MM.1S (cell line): ENCODE results near the gene EP300.
"Not testable (repeated sequence)": the region's sequence is repeated elsewhere in the genome, so short reads cannot be mapped to it uniquely, and the experiment has no call there.

ENCODE experiments used
- DNase-seq: peaks from one replicate; pipeline ENCODE4 v3.0.0-alpha.2; 2015
- H2AFZ ChIP-seq: fragments of 300-600 bp; sonication (generic); 2 replicates; pipeline ENCODE4 v1.6.0; 2016; ENCODE audit warnings: antibody characterized with exemption, low read length
- H3F3A ChIP-seq: fragments of 300-600 bp; sonication (generic); 2 replicates; pipeline ENCODE4 v1.6.1; 2016; ENCODE audit warnings: mild to moderate bottlenecking, antibody characterized with exemption, low read length, moderate library complexity, mixed read lengths; ENCODE audit not compliant: insufficient read depth
- H3K27ac ChIP-seq: fragments of 300-600 bp; sonication (generic); 2 replicates; pipeline ENCODE4 v1.5.1; 2016; ENCODE audit warnings: mild to moderate bottlenecking, low read length
- H3K27me3 ChIP-seq: fragments of 300-600 bp; sonication (generic); replicated peaks from 2 replicates; pipeline ENCODE4 v1.6.0; 2016; ENCODE audit warnings: low read length; ENCODE audit not compliant: insufficient read depth
- H3K36me3 ChIP-seq: fragments of 300-600 bp; sonication (generic); replicated peaks from 2 replicates; pipeline ENCODE4 v1.6.1; 2016; ENCODE audit warnings: mild to moderate bottlenecking, low read length, mixed read lengths; ENCODE audit not compliant: insufficient read depth
- H3K4me1 ChIP-seq: fragments of 300-600 bp; sonication (generic); 2 replicates; pipeline ENCODE4 v1.6.1; 2016; ENCODE audit warnings: low read length, mixed read lengths
- H3K4me2 ChIP-seq: fragments of 300-600 bp; sonication (generic); 2 replicates; pipeline ENCODE4 v1.6.0; 2016; ENCODE audit warnings: low read depth, low read length
- H3K4me3 ChIP-seq: fragments of 300-600 bp; sonication (generic); 2 replicates; pipeline ENCODE4 v1.5.1; 2016; ENCODE audit warnings: low read length, mixed read lengths
- H3K79me2 ChIP-seq: fragments of 300-600 bp; sonication (generic); 2 replicates; pipeline ENCODE4 v1.6.1; 2016; ENCODE audit warnings: mixed run types, low read length, mixed read lengths
- H3K9ac ChIP-seq: fragments of 300-600 bp; sonication (generic); 2 replicates; pipeline ENCODE4 v1.6.1; 2016; ENCODE audit warnings: low read length, mixed read lengths
- H3K9me2 ChIP-seq: fragments of 300-600 bp; sonication (generic); replicated peaks from 2 replicates; pipeline ENCODE4 v1.6.1; 2016; ENCODE audit warnings: mild to moderate bottlenecking, low read length, mixed read lengths; ENCODE audit not compliant: insufficient read depth
- H3K9me3 ChIP-seq: fragments of 300-600 bp; sonication (generic); replicated peaks from 2 replicates; pipeline ENCODE4 v1.6.1; 2016; ENCODE audit warnings: mild to moderate bottlenecking, low read length, mixed read lengths; ENCODE audit not compliant: insufficient read depth
- H4K20me1 ChIP-seq: fragments of 300-600 bp; sonication (generic); 2 replicates; pipeline ENCODE4 v1.6.1; 2016; ENCODE audit warnings: mild to moderate bottlenecking, low read length, moderate library complexity, mixed read lengths; ENCODE audit not compliant: insufficient read depth
- CTCF ChIP-seq: fragments of 300-600 bp; sonication (generic); IDR thresholded peaks from 2 replicates; pipeline ENCODE4 v1.5.1; 2016; ENCODE audit warnings: antibody characterized with exemption, low read length, mixed read lengths
- EZH2 ChIP-seq: fragments of 300-600 bp; sonication (generic); optimal IDR thresholded peaks from 2 replicates; pipeline ENCODE3; 2017; ENCODE audit warnings: low read depth, mild to moderate bottlenecking, antibody characterized with exemption, low read length, mixed read lengths
- EZH2phosphoT487 ChIP-seq: fragments of 300-600 bp; sonication (generic); IDR thresholded peaks from 2 replicates; pipeline ENCODE4 v1.6.1; 2018; ENCODE audit warnings: antibody characterized with exemption, low read length

Gene EP300

GRCh38 chr22:41052661-41053490 lies 39.5 kb upstream of the EP300 start:
- Histone ChIP-seq H3K36me3 (no peaks in the 10 kb centered on the region), H3K9ac (no peak overlapping the region), H3K4me1 (no peaks in the 10 kb centered on the region), H4K20me1 (no peaks in the 10 kb centered on the region), H3K4me2 (no peak overlapping the region), H3K9me3 (no peaks in the 10 kb centered on the region), H3K9me2 (no peaks in the 10 kb centered on the region), H3K4me3 (no peak overlapping the region), H3K27me3 (no peaks in the 10 kb centered on the region), H2AFZ (no peak overlapping the region), H3K79me2 (no peaks in the 10 kb centered on the region), H3K27ac (no peak overlapping the region), H3F3A (no peaks in the 10 kb centered on the region)
- no peak for DNase-seq
- no peak for TF ChIP-seq EZH2
- TF ChIP-seq EZH2phosphoT487, result no peak
- no peak for TF ChIP-seq CTCF

- Histone ChIP-seq H3K36me3 (no peaks in the 10 kb centered on the region), H4K20me1 (no peaks in the 10 kb centered on the region), H3K79me2 (no peaks in the 10 kb centered on the region), H3K9ac (no peak overlapping the region), H3K27ac (no peak overlapping the region), H2AFZ (no peak overlapping the region), H3K4me1 (no peaks in the 10 kb centered on the region), H3F3A (no peaks in the 10 kb centered on the region), H3K9me2 (no peaks in the 10 kb centered on the region), H3K4me2 (no peak overlapping the region), H3K4me3 (no peak overlapping the region), H3K9me3 (no peaks in the 10 kb centered on the region), H3K27me3 (no peaks in the 10 kb centered on the region)
- no peak for TF ChIP-seq EZH2
- TF ChIP-seq EZH2phosphoT487, result no peak
- no peak for DNase-seq
Measured at GRCh38 chr22:41057076-41057475, 35.3 kb upstream of the EP300 start.

- H3K4me1 ChIP-seq, result no peaks in the 10 kb centered on the region
- H3K27ac ChIP-seq, result no peak overlapping the region
- no peak for DNase-seq
- no peak overlapping the region for H3K4me2 ChIP-seq
- H4K20me1 ChIP-seq, result no peaks in the 10 kb centered on the region
- no peak overlapping the region for H2AFZ ChIP-seq
- H3K27me3 ChIP-seq, result no peaks in the 10 kb centered on the region
- no peaks in the 10 kb centered on the region for H3K79me2 ChIP-seq
- H3K36me3 ChIP-seq, result no peaks in the 10 kb centered on the region
- TF ChIP-seq EZH2, result no peak
- TF ChIP-seq EZH2phosphoT487, result no peak
- no peak for TF ChIP-seq CTCF
- H3K4me3 ChIP-seq, result no peak overlapping the region
- no peaks in the 10 kb centered on the region for H3F3A ChIP-seq
- H3K9ac ChIP-seq, result no peak overlapping the region
- H3K9me3 ChIP-seq, result no peaks in the 10 kb centered on the region
- H3K9me2 ChIP-seq, result no peaks in the 10 kb centered on the region
Measured at GRCh38 chr22:41062146-41062545, 30.2 kb upstream of the EP300 start.

- H3K4me3 ChIP-seq, H3K9me2 ChIP-seq, H3F3A ChIP-seq, H3K79me2 ChIP-seq, H3K27me3 ChIP-seq, H4K20me1 ChIP-seq, H3K36me3 ChIP-seq, H3K27ac ChIP-seq, DNase-seq, H3K9ac ChIP-seq, H3K9me3 ChIP-seq, H3K4me1 ChIP-seq, H2AFZ ChIP-seq, H3K4me2 ChIP-seq: not testable (repeated sequence)
Measured at GRCh38 chr22:41064326-41064725, 28.1 kb upstream of the EP300 start.

- not testable (repeated sequence) for H3K4me1 ChIP-seq, H4K20me1 ChIP-seq, H3K9me2 ChIP-seq, H2AFZ ChIP-seq, H3K4me3 ChIP-seq, H3K27me3 ChIP-seq, H3K36me3 ChIP-seq, H3K79me2 ChIP-seq, DNase-seq, H3F3A ChIP-seq, H3K4me2 ChIP-seq, H3K9ac ChIP-seq, H3K9me3 ChIP-seq, H3K27ac ChIP-seq
Measured at GRCh38 chr22:41066341-41066740, 26.1 kb upstream of the EP300 start.

GRCh38 chr22:41067968-41068367 lies 24.4 kb upstream of the EP300 start:
- H3K4me3 ChIP-seq, H3K36me3 ChIP-seq, H4K20me1 ChIP-seq, H2AFZ ChIP-seq, H3K4me1 ChIP-seq, H3K9ac ChIP-seq, H3K27me3 ChIP-seq, H3K4me2 ChIP-seq, DNase-seq, H3K27ac ChIP-seq, H3K9me3 ChIP-seq, H3K9me2 ChIP-seq, H3K79me2 ChIP-seq, H3F3A ChIP-seq: not testable (repeated sequence)
